22Rv1 (cell line): ENCODE data around the gene ABHD12.

Experiments used
- CTCF ChIP-seq: fragments of 450-650 bp; IDR thresholded peaks from 2 replicates; pipeline ENCODE4 v1.5.1; 2017; ENCODE audit warnings: mild to moderate bottlenecking
- ZFX ChIP-seq: fragments of 450-650 bp; IDR thresholded peaks from 2 replicates; pipeline ENCODE4 v1.6.1; 2017; ENCODE audit warnings: antibody characterized with exemption, borderline replicate concordance

DNA sequence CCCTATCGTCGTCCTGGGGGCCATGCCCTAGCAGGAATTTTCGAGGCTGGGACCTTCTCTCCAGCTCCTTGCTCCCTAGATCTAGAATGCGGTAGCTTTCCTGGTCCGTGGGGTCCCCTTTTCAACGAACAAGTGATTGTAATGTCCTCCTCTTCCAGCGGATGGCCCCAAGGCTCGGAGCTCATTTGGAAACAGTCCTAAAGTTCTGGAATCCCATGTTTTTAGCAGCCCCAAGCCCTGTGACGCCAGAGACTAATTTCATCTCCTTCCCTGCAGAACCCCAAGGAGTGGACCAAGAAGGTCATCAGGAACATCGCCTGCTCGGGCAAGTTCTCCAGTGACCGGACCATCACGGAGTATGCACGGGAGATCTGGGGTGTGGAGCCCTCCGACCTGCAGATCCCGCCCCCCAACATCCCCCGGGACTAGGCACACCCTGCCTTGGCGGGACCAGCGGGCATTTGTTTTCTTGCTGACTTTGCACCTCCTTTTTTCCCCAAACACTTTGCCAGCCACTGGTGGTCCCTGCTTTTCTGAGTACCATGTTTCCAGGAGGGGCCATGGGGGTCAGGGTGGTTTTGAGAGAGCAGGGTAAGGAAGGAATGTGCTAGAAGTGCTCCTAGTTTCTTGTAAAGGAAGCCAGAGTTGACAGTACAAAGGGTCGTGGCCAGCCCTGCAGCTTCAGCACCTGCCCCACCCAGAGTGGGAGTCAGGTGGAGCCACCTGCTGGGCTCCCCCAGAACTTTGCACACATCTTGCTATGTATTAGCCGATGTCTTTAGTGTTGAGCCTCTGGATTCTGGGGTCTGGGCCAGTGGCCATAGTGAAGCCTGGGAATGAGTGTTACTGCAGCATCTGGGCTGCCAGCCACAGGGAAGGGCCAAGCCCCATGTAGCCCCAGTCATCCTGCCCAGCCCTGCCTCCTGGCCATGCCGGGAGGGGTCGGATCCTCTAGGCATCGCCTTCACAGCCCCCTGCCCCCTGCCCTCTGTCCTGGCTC is 94.2 kb downstream of the ABHD12 start:
- TF ChIP-seq CTCF (peak; percentile 54), ZFX (no peak)
